Thoracic aorta (tissue), 2 donors: ENCODE measurements around the gene POLN. TPM values are rescaled to one million over a fixed set of nuclear protein-coding genes. Genes with fewer than 3 reads are reported as not detected.

Experiments
- ATAC-seq: fragments of 150-250 bp; one replicate; pipeline ENCODE4 v1.8.0; 2017; ENCODE audit warnings: low read depth; ENCODE audit not compliant: insufficient number of reproducible peaks, low FRiP score
- DNase-seq: peaks from one replicate; pipeline ENCODE4 v3.0.0-alpha.2; 2020; ENCODE audit warnings: low spot score
- H3K27ac ChIP-seq, 2 donors: fragments of 200-600 bp; sonication (generic); 1 replicate in 1 of 2; 2 replicates in 1 of 2; pipeline ENCODE4 v1.5.1; 2016; ENCODE audit warnings: mild to moderate bottlenecking in 2 of 2, moderate library complexity in 2 of 2
- H3K27me3 ChIP-seq: fragments of 200-600 bp; sonication (generic); replicated peaks from 2 replicates; pipeline ENCODE4 v1.6.0; 2016; ENCODE audit warnings: mild to moderate bottlenecking; ENCODE audit not compliant: insufficient read depth
- H3K36me3 ChIP-seq: fragments of 200-600 bp; sonication (generic); one replicate; pipeline ENCODE4 v1.5.1; 2016
- H3K4me1 ChIP-seq, 2 donors: fragments of 200-600 bp; sonication (generic); 1 replicate in 1 of 2; 2 replicates in 1 of 2; pipeline versions ENCODE4 v1.5.1 to v1.6.0; 2016; ENCODE audit warnings: low read depth in 2 of 2, mild to moderate bottlenecking in 1 of 2; ENCODE audit not compliant: control insufficient read depth in 1 of 2
- H3K4me3 ChIP-seq: fragments of 200-600 bp; sonication (generic); 2 replicates; pipeline ENCODE4 v1.5.1; 2016; ENCODE audit warnings: mild to moderate bottlenecking
- H3K9me3 ChIP-seq: fragments of 200-600 bp; sonication (generic); 2 replicates; pipeline ENCODE4 v1.5.1; 2016
- CTCF ChIP-seq: fragments of 200-600 bp; sonication (generic); IDR thresholded peaks from one replicate; pipeline ENCODE4 v1.5.1; 2019; ENCODE audit warnings: antibody characterized with exemption
- total RNA-seq, 2 donors: library from RNA; depleted of rRNA; stranded (reverse); fragments of >200 nt; gene quantifications; one replicate each; pipeline versions ENCODE4 v1.1.0 to v1.2.3, GENCODE V29; 2016

The POLN gene
- total RNA-seq, 2 donors from 2014 or later: 3.2 to 3.5 TPM

- ATAC-seq: no peak
- peaks cover 17 to 43% of the 10 kb centered on the region in 2 donors for H3K4me1 ChIP-seq
- TF ChIP-seq CTCF: no peak
- no peak overlapping the region for H3K27ac ChIP-seq
- H3K9me3 ChIP-seq: no peaks in the 10 kb centered on the region
- H3K4me3 ChIP-seq: no peak overlapping the region
- DNase-seq: peak; percentile 1
- H3K36me3 ChIP-seq: peaks cover 52% of the 10 kb centered on the region
- H3K27me3 ChIP-seq: no peaks in the 10 kb centered on the region
Observed at GRCh38 chr4:2252530-2253091, 10.7 kb upstream of the POLN start.

- no peak for TF ChIP-seq CTCF
- Histone ChIP-seq H3K9me3 (no peaks in the 10 kb centered on the region), H3K27me3 (no peaks in the 10 kb centered on the region), H3K27ac (no peak overlapping the region), H3K4me3 (no peak overlapping the region), H3K36me3 (peaks cover 54% of the 10 kb centered on the region), H3K4me1 (peaks cover 12 to 36% of the 10 kb centered on the region in 2 donors)
- DNase-seq (no peak), ATAC-seq (no peak)
Observed at GRCh38 chr4:2251795-2252529, 10.0 kb upstream of the POLN start.

- Histone ChIP-seq H3K27me3 (no peaks in the 10 kb centered on the region), H3K36me3 (peaks cover 55% of the 10 kb centered on the region), H3K4me3 (no peak overlapping the region), H3K9me3 (no peaks in the 10 kb centered on the region), H3K27ac (no peak overlapping the region), H3K4me1 (peaks cover 6 to 33% of the 10 kb centered on the region in 2 donors)
- TF ChIP-seq CTCF: no peak
- ATAC-seq (no peak), DNase-seq (no peak)
Observed at GRCh38 chr4:2251073-2251794, 9.3 kb upstream of the POLN start.

DNA sequence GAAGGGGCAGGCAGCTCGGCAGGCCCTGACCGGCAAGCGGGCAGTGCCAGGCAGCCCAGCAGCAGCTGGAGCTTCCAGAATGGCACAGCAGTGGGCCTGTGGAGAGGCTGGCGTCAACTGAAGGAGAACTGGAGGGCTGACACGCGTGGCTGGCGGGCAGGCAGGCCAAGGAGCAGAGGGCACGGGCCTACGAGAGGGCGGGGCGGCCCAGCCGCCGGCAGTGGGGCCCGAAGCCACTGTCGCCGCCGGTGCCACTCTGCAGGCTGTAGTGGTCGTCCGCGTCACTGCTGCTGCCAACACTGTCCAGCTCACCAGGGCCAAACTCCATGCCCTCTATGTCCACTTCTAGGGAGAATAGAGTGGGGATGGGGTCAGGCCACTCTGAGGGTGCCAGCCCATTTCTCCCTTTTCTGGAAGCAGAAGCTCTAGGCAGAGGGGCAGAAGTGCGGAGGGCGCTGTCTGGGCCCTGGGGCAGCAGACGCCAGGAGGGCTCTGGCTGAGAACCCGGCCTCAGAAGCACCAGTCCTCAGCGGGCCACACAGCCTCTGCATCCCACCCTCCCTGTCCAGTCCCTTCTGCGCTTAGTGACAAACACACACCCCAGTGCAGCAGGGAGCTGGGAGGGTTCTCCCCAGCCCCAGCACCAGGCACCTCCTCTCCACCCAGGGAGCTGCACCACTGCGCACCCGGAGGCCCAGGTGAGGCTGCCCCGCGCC, 8.6 kb upstream of the POLN start:
- Histone ChIP-seq H3K4me1 (peaks cover 0 to 33% of the 10 kb centered on the region in 2 donors), H3K27me3 (no peaks in the 10 kb centered on the region), H3K9me3 (no peaks in the 10 kb centered on the region), H3K36me3 (peaks cover 55% of the 10 kb centered on the region), H3K4me3 (no peak overlapping the region), H3K27ac (no peak overlapping the region)
- no peak for DNase-seq
- ATAC-seq: no peak
- no peak for TF ChIP-seq CTCF
